Glutamatergic neuron (in vitro differentiated cells): ENCODE data around the gene CIDEC. TPM values are rescaled to one million over a fixed set of nuclear protein-coding genes. Genes with fewer than 3 reads are reported as not detected.
A peak's percentile ranks its signal among the peaks of the same experiment; 100 is the strongest.

Source experiments
- DNase-seq: peaks from one replicate; pipeline ENCODE4 v3.0.0; 2022
- H3K27ac Mint-ChIP-seq: one replicate; pipeline ENCODE4 v1.8.0; 2020; ENCODE audit warnings: mild to moderate bottlenecking, mixed read lengths, inconsistent platforms; ENCODE audit not compliant: unreplicated experiment
- H3K27me3 Mint-ChIP-seq: one replicate; pipeline ENCODE4 v1.8.0; 2020; ENCODE audit warnings: mild to moderate bottlenecking, moderate library complexity, mixed read lengths, inconsistent platforms; ENCODE audit not compliant: unreplicated experiment
- H3K36me3 Mint-ChIP-seq: one replicate; pipeline ENCODE4 v1.8.0; 2020; ENCODE audit warnings: mild to moderate bottlenecking, mixed read lengths, inconsistent platforms; ENCODE audit not compliant: unreplicated experiment
- H3K4me1 Mint-ChIP-seq: one replicate; pipeline ENCODE4 v1.8.0; 2020; ENCODE audit warnings: mild to moderate bottlenecking, low read depth, mixed read lengths, inconsistent platforms; ENCODE audit not compliant: unreplicated experiment
- H3K4me3 Mint-ChIP-seq: one replicate; pipeline ENCODE4 v1.8.0; 2020; ENCODE audit warnings: mild to moderate bottlenecking, mixed read lengths, inconsistent platforms; ENCODE audit not compliant: unreplicated experiment
- H3K9me3 Mint-ChIP-seq: one replicate; pipeline ENCODE4 v1.8.0; 2020; ENCODE audit warnings: mild to moderate bottlenecking, moderate library complexity, mixed read lengths, inconsistent platforms; ENCODE audit not compliant: unreplicated experiment
- total RNA-seq: library from RNA; stranded (reverse); fragmentation: NEBNext Ultra II Directional; extraction: Animal tissue kit (Norgen Biotek cat#: 25700); gene quantifications from one replicate; pipeline ENCODE4 v1.2.1, GENCODE V29; 2021; ENCODE audit not compliant: unreplicated experiment
- TF ChIP-seq, protein P1 (sequence below): fragments of 200-600 bp; sonication (generic); IDR thresholded peaks from one replicate; pipeline ENCODE4 v1.5.0; 2021; ENCODE audit not compliant: partially characterized antibody, unreplicated experiment

The CIDEC gene
- total RNA-seq, 1 donor from 2014 or later, result not detected

DNA sequence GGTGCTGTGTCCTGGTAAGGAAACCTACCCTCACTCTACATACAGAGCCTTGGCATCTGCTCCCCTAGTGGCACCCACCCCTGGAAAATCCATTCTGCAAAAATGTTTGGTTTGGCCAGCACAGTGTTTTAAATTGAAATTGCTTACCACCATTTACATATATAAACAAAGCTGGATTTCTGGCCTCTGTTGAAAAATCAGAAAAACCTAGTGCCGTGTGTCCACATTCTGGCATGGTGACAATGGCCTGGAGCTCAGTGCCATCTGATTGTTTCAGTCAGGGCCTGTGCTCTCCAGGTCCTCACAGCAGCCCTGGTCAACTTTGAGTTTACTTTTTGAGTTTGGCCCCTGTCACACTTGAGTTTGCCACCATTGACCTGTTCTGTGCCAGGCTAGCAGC is 34.0 kb upstream of the CIDEC start:
- H3K36me3 Mint-ChIP-seq, result peaks cover 6% of the 10 kb centered on the region
- TF ChIP-seq, protein P1, sequence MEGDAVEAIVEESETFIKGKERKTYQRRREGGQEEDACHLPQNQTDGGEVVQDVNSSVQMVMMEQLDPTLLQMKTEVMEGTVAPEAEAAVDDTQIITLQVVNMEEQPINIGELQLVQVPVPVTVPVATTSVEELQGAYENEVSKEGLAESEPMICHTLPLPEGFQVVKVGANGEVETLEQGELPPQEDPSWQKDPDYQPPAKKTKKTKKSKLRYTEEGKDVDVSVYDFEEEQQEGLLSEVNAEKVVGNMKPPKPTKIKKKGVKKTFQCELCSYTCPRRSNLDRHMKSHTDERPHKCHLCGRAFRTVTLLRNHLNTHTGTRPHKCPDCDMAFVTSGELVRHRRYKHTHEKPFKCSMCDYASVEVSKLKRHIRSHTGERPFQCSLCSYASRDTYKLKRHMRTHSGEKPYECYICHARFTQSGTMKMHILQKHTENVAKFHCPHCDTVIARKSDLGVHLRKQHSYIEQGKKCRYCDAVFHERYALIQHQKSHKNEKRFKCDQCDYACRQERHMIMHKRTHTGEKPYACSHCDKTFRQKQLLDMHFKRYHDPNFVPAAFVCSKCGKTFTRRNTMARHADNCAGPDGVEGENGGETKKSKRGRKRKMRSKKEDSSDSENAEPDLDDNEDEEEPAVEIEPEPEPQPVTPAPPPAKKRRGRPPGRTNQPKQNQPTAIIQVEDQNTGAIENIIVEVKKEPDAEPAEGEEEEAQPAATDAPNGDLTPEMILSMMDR, result no peak
- H3K27ac Mint-ChIP-seq, result peak overlapping the region; percentile 59
- peaks cover 20% of the 10 kb centered on the region for H3K4me1 Mint-ChIP-seq
- H3K4me3 Mint-ChIP-seq, result peak overlapping the region; percentile 30
- peaks cover 11% of the 10 kb centered on the region for H3K27me3 Mint-ChIP-seq
- peaks cover 15% of the 10 kb centered on the region for H3K9me3 Mint-ChIP-seq
- no peak for DNase-seq

- Mint-ChIP-seq H3K4me3 (no peak overlapping the region), H3K36me3 (peaks cover 6% of the 10 kb centered on the region), H3K27ac (peak overlapping the region; percentile 59), H3K4me1 (peaks cover 20% of the 10 kb centered on the region), H3K9me3 (peaks cover 15% of the 10 kb centered on the region), H3K27me3 (peaks cover 11% of the 10 kb centered on the region)
- DNase-seq, result no peak
- TF ChIP-seq, protein P1, result no peak
Measured at GRCh38 chr3:9913601-9914000, 33.5 kb upstream of the CIDEC start.

GRCh38 chr3:9912294-9912935 is 32.4 kb upstream of the CIDEC start:
- TF ChIP-seq, protein P1, result no peak
- Mint-ChIP-seq H3K36me3 (peaks cover 6% of the 10 kb centered on the region), H3K27ac (no peak overlapping the region), H3K4me1 (peaks cover 17% of the 10 kb centered on the region), H3K4me3 (no peak overlapping the region), H3K27me3 (peaks cover 11% of the 10 kb centered on the region), H3K9me3 (peaks cover 15% of the 10 kb centered on the region)
- DNase-seq, result no peak

DNA sequence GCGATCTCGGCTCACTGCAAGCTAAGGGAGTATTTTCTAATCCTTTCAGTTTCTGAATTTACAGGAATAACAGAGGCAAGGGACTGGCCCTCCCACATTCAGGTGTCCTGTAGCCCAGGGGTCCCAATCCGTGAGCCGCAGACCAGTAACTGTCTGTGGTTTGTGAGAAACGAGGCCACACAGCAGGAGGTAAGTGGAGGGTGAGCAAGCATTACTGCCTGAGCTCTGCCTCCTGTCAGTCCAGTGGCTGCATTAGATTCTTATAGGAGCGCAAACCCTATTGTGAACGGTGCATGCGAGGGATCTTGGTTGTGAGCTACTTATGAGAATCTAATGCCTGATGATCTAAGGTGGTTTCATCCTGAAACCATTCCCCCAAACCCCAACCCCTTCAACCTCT is 31.8 kb upstream of the CIDEC start:
- Mint-ChIP-seq H3K9me3 (peaks cover 13% of the 10 kb centered on the region), H3K36me3 (peaks cover 6% of the 10 kb centered on the region), H3K27ac (no peak overlapping the region), H3K27me3 (peaks cover 11% of the 10 kb centered on the region), H3K4me3 (no peak overlapping the region), H3K4me1 (peaks cover 14% of the 10 kb centered on the region)
- TF ChIP-seq, protein P1, result no peak
- DNase-seq, result no peak

GRCh38 chr3:9909221-9910013 is 29.4 kb upstream of the CIDEC start:
- Mint-ChIP-seq H3K4me1 (peaks cover 7% of the 10 kb centered on the region), H3K9me3 (peaks cover 9% of the 10 kb centered on the region), H3K27ac (no peak overlapping the region), H3K4me3 (peak overlapping the region; percentile 63), H3K36me3 (peaks cover 6% of the 10 kb centered on the region), H3K27me3 (peaks cover 5% of the 10 kb centered on the region)
- TF ChIP-seq, protein P1, result no peak
- DNase-seq, result no peak
